CD4-positive, CD25-positive, alpha-beta regulatory T cell (primary cell): ENCODE data around the gene TMEM19. TPM values are rescaled to one million over a fixed set of nuclear protein-coding genes. Genes with fewer than 3 reads are reported as not detected.

Experiments used
- ATAC-seq, 2 donors: fragments of 150-1000 bp; cut with Tn5 transposase; one replicate each; pipeline ENCODE4 v1.10.0; 2021; ENCODE audit warnings: low read depth in 2 of 2, moderate number of reproducible peaks in 2 of 2, moderate library complexity in 1 of 2
- DNase-seq, 3 donors: peaks; one replicate each; pipeline versions ENCODE4 v3.0.0 to v3.0.0-alpha.2; 2012 to 2022; ENCODE audit warnings: mixed read lengths in 1 of 3
- H3K27ac ChIP-seq: one replicate; pipeline ENCODE4 v1.7.0; 2013; ENCODE audit warnings: mild to moderate bottlenecking, low read length; ENCODE audit not compliant: insufficient read depth, poor library complexity, severe bottlenecking
- H3K27me3 ChIP-seq: one replicate; pipeline ENCODE4 v1.7.0; 2013; ENCODE audit warnings: low read length; ENCODE audit not compliant: control insufficient read depth, insufficient read depth
- H3K36me3 ChIP-seq: one replicate; pipeline ENCODE4 v1.7.0; 2013; ENCODE audit warnings: mild to moderate bottlenecking, low read length, moderate library complexity; ENCODE audit not compliant: control insufficient read depth, insufficient read depth
- H3K4me1 ChIP-seq: 2 replicates; pipeline ENCODE4 v1.7.0; 2013; ENCODE audit warnings: mild to moderate bottlenecking, low read length; ENCODE audit not compliant: insufficient read depth, control insufficient read depth, poor library complexity, severe bottlenecking
- H3K4me3 ChIP-seq: one replicate; pipeline ENCODE4 v1.7.0; 2013; ENCODE audit warnings: low read depth, mild to moderate bottlenecking, low read length, moderate library complexity
- H3K9me3 ChIP-seq, 2 experiments: 1 replicate in 1 of 2; 2 replicates in 1 of 2; pipeline ENCODE4 v1.7.0; 2013; ENCODE audit warnings: low read length in 2 of 2, mild to moderate bottlenecking in 1 of 2, moderate library complexity in 1 of 2; ENCODE audit not compliant: control insufficient read depth in 2 of 2
- H3K27ac Mint-ChIP-seq, 3 donors: one replicate each; pipeline ENCODE4 v1.8.0; 2020 to 2022; ENCODE audit warnings: mild to moderate bottlenecking in 3 of 3, mixed read lengths in 3 of 3, moderate library complexity in 2 of 3
- H3K27me3 Mint-ChIP-seq: one replicate; pipeline ENCODE4 v1.8.0; 2022; ENCODE audit warnings: mild to moderate bottlenecking, mixed read lengths
- H3K36me3 Mint-ChIP-seq: one replicate; pipeline ENCODE4 v1.8.0; 2020; ENCODE audit warnings: mixed read lengths
- H3K4me1 Mint-ChIP-seq, 4 donors: one replicate each; pipeline ENCODE4 v1.8.0; 2020 to 2022; ENCODE audit warnings: mixed read lengths in 4 of 4, mild to moderate bottlenecking in 1 of 4
- H3K4me3 Mint-ChIP-seq, 4 donors: one replicate each; pipeline ENCODE4 v1.8.0; 2020 to 2022; ENCODE audit warnings: mild to moderate bottlenecking in 4 of 4, mixed read lengths in 4 of 4, moderate library complexity in 3 of 4
- H3K9me3 Mint-ChIP-seq, 7 donors: one replicate each; pipeline ENCODE4 v1.8.0; 2020 to 2022; ENCODE audit warnings: mixed read lengths in 7 of 7, mild to moderate bottlenecking in 3 of 7, moderate library complexity in 2 of 7
- polyA plus RNA-seq, 4 donors: library from polyadenylated mRNA; unstranded; fragments of 300-500 nt; fragmentation: Illumina TruSeq; gene quantifications; one replicate each; pipeline ENCODE4 v1.2.3, GENCODE V29; 2021
- total RNA-seq: library from RNA; stranded (reverse); gene quantifications from one replicate; pipeline ENCODE4 v1.2.3, GENCODE V29; 2022

The TMEM19 gene
- total and polyA plus RNA-seq, 5 donors from 2014 or later = 10.8 to 33.3 (median 24.7) TPM

DNA sequence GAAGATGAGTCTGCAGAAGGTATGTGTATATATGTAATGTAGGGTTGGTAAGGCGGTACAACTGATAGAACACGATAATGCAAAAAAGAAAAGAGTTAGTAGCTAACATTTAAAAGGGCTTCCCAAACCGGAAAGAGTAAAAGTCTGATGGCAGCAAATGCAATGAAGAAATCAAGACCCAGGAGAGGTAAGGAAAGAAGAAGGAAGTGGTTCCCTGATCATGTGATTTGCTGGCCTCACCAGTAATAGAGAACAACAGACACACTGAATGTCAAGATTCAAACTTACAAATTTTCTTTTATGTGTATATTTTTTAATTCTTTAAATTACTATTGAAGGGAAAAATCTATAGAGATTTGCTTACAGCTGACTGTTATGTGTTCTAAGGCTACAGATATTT lies 40.6 kb upstream of the TMEM19 start:
- Mint-ChIP-seq H3K4me3 (no peak overlapping the region), H3K27me3 (no peaks in the 10 kb centered on the region), H3K9me3 (no peaks in the 10 kb centered on the region), H3K4me1 (peaks cover 31 to 57% (median 44%) of the 10 kb centered on the region in 4 donors), H3K36me3 (peaks cover 36% of the 10 kb centered on the region), H3K27ac (peak overlapping the region in 2 of 3 donors; percentile 1 to 99)
- no peak overlapping the region for H3K4me3 ChIP-seq
- no peaks in the 10 kb centered on the region for H3K4me1 ChIP-seq
- no peak overlapping the region for H3K27ac ChIP-seq
- H3K27me3 ChIP-seq = no peaks in the 10 kb centered on the region
- DNase-seq (no peak), ATAC-seq (no peak)
- peaks cover 61% of the 10 kb centered on the region for H3K36me3 ChIP-seq
- H3K9me3 ChIP-seq = no peaks in the 10 kb centered on the region

DNA sequence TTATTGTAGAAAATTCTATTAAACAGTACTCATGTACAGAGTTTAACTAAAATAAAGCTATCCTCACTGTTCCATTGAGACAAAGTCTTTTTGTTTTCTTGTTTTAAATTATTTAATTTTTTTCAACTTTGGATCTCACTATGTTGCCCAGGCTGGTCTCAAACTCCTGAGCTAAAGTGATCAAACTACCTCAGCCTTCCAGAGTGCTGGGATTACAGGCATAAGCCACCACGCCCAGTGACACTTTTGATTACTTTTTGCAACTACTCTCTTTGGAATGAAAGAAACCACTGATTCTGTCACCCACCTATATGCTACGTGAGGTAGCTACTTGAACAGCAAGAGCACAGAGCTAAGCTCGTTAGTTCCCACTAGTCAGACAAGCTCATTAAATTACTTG lies 39.4 kb upstream of the TMEM19 start:
- H3K36me3 ChIP-seq = peaks cover 57% of the 10 kb centered on the region
- H3K27ac ChIP-seq = no peak overlapping the region
- peak overlapping the region in 1 of 3 donors; percentile 55 for H3K27ac Mint-ChIP-seq
- DNase-seq (no peak), ATAC-seq (no peak)
- no peaks in the 10 kb centered on the region for H3K9me3 ChIP-seq
- H3K4me3 Mint-ChIP-seq = no peak overlapping the region
- no peaks in the 10 kb centered on the region for H3K9me3 Mint-ChIP-seq
- no peaks in the 10 kb centered on the region for H3K27me3 Mint-ChIP-seq
- peaks cover 8% of the 10 kb centered on the region for H3K4me1 ChIP-seq
- peaks cover 33% of the 10 kb centered on the region for H3K36me3 Mint-ChIP-seq
- H3K4me1 Mint-ChIP-seq = peaks cover 31 to 54% (median 42%) of the 10 kb centered on the region in 4 donors
- no peak overlapping the region for H3K4me3 ChIP-seq
- H3K27me3 ChIP-seq = no peaks in the 10 kb centered on the region

DNA sequence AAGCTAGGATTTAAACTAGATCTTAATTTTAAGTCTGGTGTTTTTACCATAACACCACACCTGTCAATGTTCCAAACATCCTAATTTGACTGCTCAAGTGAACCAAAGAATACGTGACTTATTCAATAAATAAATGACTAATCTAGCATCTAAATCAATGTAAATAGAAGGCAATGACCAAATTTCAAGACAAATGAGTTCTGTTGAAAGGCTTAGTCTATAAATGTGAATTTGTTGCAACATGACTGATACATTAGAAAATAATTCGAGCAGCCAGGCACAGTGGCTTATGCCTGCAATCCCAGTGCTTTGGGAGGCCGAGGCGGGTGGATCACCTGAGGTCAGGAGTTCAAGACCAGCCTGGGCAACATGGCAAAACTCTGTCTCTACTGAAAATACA lies 37.3 kb upstream of the TMEM19 start:
- no peak for ATAC-seq
- Histone ChIP-seq H3K27ac (no peak overlapping the region), H3K4me1 (peaks cover 11% of the 10 kb centered on the region), H3K36me3 (peaks cover 64% of the 10 kb centered on the region), H3K27me3 (no peaks in the 10 kb centered on the region), H3K9me3 (peaks cover 0 to 5% of the 10 kb centered on the region in 2 experiments), H3K4me3 (no peak overlapping the region)
- H3K27me3 Mint-ChIP-seq = no peaks in the 10 kb centered on the region
- H3K4me3 Mint-ChIP-seq = peak overlapping the region in 1 of 4 donors; percentile 59
- H3K4me1 Mint-ChIP-seq = peaks cover 21 to 40% (median 32%) of the 10 kb centered on the region in 4 donors
- peaks cover 18% of the 10 kb centered on the region for H3K36me3 Mint-ChIP-seq
- no peaks in the 10 kb centered on the region for H3K9me3 Mint-ChIP-seq
- DNase-seq = no peak
- no peak overlapping the region for H3K27ac Mint-ChIP-seq

DNA sequence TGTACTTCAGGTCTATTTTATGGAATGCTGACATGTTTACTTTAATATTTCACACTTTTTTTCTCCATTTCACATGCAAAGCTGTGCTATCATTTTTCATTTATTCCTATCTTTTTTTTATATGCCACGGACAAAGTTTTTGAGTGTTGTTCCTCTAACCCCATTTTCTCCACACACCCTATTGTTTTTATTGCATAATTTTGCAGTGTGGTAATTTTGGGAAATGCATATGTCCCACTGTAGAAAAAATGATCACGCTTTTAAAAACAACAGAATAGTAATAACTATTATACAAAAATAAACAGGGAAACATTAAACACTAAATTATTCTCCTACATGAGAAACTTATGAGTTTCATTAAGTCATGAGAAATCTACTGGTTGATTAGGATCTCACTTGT lies 36.5 kb upstream of the TMEM19 start:
- no peak overlapping the region for H3K27ac ChIP-seq
- Mint-ChIP-seq H3K9me3 (no peaks in the 10 kb centered on the region), H3K4me1 (peaks cover 16 to 40% (median 34%) of the 10 kb centered on the region in 4 donors), H3K27me3 (no peaks in the 10 kb centered on the region), H3K36me3 (peaks cover 11% of the 10 kb centered on the region), H3K27ac (peak overlapping the region in 1 of 3 donors; percentile 69), H3K4me3 (peak overlapping the region in 2 of 4 donors; percentile 13 to 68)
- ATAC-seq (no peak), DNase-seq (no peak)
- H3K27me3 ChIP-seq = no peaks in the 10 kb centered on the region
- peaks cover 64% of the 10 kb centered on the region for H3K36me3 ChIP-seq
- peak overlapping the region; percentile 6 for H3K4me3 ChIP-seq
- peaks cover 15% of the 10 kb centered on the region for H3K4me1 ChIP-seq
- H3K9me3 ChIP-seq = peaks cover 0 to 8% of the 10 kb centered on the region in 2 experiments

DNA sequence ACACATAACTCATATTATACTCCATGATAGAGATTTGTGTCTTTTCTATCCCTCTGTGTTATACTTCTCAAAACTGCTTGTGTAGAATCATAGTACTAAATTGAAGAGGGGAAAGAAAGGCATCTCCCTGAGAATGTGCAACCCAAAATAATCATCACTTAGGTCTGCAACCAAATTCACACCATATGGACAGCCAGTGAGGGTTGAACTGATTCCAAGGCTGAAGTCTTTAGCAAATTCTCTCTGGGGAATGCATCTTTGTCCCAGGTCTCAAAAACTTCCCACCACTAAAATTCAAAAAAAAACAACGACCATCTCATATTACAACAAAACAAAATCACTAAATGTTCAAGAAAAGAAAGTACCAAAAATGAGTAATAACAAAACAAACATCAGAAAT lies 33.2 kb upstream of the TMEM19 start:
- Mint-ChIP-seq H3K36me3 (peaks cover 18% of the 10 kb centered on the region), H3K27me3 (no peaks in the 10 kb centered on the region), H3K9me3 (no peaks in the 10 kb centered on the region), H3K27ac (no peak overlapping the region), H3K4me3 (no peak overlapping the region), H3K4me1 (peaks cover 24 to 50% (median 47%) of the 10 kb centered on the region in 4 donors)
- Histone ChIP-seq H3K4me1 (peaks cover 38% of the 10 kb centered on the region), H3K36me3 (peaks cover 54% of the 10 kb centered on the region), H3K27ac (no peak overlapping the region), H3K9me3 (peaks cover 0 to 8% of the 10 kb centered on the region in 2 experiments), H3K27me3 (no peaks in the 10 kb centered on the region), H3K4me3 (peak overlapping the region; percentile 22)
- ATAC-seq (no peak), DNase-seq (no peak)

DNA sequence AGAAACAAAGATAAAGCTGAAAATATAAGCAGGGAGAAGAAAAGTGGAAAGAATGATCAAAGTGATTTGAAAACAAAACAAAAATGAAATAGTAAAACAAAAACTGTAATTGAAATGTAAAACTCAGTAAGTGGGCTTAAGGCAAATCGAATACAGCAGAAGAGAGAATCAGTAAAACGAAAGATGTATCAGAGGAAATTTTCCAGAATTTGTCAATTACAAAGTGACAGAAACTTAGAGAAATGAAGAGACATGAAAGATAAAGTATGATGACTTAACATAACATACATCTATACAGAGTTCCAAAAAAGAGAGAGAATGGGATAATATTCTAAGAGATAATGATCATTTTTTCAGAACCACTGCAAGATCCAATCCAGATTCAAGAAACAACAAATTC lies 32.7 kb upstream of the TMEM19 start:
- DNase-seq (no peak), ATAC-seq (no peak)
- Histone ChIP-seq H3K9me3 (peaks cover 0 to 8% of the 10 kb centered on the region in 2 experiments), H3K27me3 (no peaks in the 10 kb centered on the region), H3K36me3 (peaks cover 59% of the 10 kb centered on the region), H3K4me3 (peak overlapping the region; percentile 22), H3K4me1 (peaks cover 38% of the 10 kb centered on the region), H3K27ac (no peak overlapping the region)
- no peaks in the 10 kb centered on the region for H3K27me3 Mint-ChIP-seq
- peaks cover 21% of the 10 kb centered on the region for H3K36me3 Mint-ChIP-seq
- no peaks in the 10 kb centered on the region for H3K9me3 Mint-ChIP-seq
- H3K4me1 Mint-ChIP-seq = peaks cover 24 to 50% (median 44%) of the 10 kb centered on the region in 4 donors
- H3K27ac Mint-ChIP-seq = no peak overlapping the region
- no peak overlapping the region for H3K4me3 Mint-ChIP-seq

DNA sequence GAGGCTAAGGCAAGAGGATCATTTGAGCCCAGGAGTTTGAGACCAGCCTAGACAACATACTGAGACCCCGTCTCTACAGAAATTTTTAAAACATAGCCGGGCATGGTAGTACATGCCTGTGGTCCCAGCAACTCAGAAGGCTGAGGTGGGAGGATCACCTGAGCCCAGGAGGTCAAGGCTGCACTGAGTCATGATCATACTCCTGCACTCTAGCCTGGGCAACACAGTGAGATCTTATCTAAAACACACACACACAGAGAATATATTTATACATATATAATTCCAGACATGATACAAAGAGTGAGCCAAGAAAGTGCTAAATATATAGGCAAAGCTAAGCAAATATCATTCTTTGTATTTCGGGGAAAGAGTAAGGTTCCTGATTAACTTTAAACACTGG lies 31.7 kb upstream of the TMEM19 start:
- DNase-seq (no peak), ATAC-seq (no peak)
- peaks cover 31% of the 10 kb centered on the region for H3K36me3 Mint-ChIP-seq
- H3K27me3 Mint-ChIP-seq = no peaks in the 10 kb centered on the region
- peaks cover 25 to 49% (median 45%) of the 10 kb centered on the region in 4 donors for H3K4me1 Mint-ChIP-seq
- peak overlapping the region in 1 of 3 donors; percentile 72 for H3K27ac Mint-ChIP-seq
- Histone ChIP-seq H3K36me3 (peaks cover 68% of the 10 kb centered on the region), H3K4me3 (peak overlapping the region; percentile 74), H3K9me3 (peaks cover 0 to 8% of the 10 kb centered on the region in 2 experiments), H3K4me1 (peaks cover 38% of the 10 kb centered on the region), H3K27ac (no peak overlapping the region), H3K27me3 (no peaks in the 10 kb centered on the region)
- H3K9me3 Mint-ChIP-seq = no peaks in the 10 kb centered on the region
- peak overlapping the region; percentile 43 to 62 (median 49) for H3K4me3 Mint-ChIP-seq

DNA sequence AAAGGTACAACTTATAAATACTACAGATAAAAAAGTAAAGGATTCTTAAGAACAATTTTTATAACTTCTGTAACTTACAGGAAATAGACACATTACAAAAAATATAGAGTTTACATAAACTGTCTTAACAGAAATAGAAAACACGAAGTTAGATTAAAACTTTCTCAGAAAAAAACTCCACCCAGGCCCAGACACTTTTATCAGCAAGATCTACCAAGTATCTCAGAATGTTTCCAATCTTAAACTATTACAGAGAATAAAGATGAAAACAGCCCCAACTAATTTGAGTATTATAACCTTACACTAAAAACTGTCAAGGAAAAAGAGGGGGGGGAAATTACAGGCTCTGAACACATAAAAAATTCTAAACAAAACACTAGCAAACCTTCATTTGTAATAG lies 30.4 kb upstream of the TMEM19 start:
- Histone ChIP-seq H3K4me1 (peaks cover 50% of the 10 kb centered on the region), H3K27me3 (no peaks in the 10 kb centered on the region), H3K9me3 (peaks cover 0 to 8% of the 10 kb centered on the region in 2 experiments), H3K36me3 (peaks cover 71% of the 10 kb centered on the region), H3K4me3 (peak overlapping the region; percentile 74), H3K27ac (peak overlapping the region; percentile 60)
- DNase-seq = peak in 1 of 3 donors; percentile 72
- Mint-ChIP-seq H3K36me3 (peaks cover 36% of the 10 kb centered on the region), H3K27ac (peak overlapping the region; percentile 5 to 48 (median 47)), H3K4me1 (peaks cover 28 to 52% (median 41%) of the 10 kb centered on the region in 4 donors), H3K27me3 (no peaks in the 10 kb centered on the region), H3K9me3 (no peaks in the 10 kb centered on the region), H3K4me3 (peak overlapping the region; percentile 54 to 81 (median 66))
- peak; percentile 28 to 65 for ATAC-seq
